ENCODE measurements around the gene MCEE.

DNA sequence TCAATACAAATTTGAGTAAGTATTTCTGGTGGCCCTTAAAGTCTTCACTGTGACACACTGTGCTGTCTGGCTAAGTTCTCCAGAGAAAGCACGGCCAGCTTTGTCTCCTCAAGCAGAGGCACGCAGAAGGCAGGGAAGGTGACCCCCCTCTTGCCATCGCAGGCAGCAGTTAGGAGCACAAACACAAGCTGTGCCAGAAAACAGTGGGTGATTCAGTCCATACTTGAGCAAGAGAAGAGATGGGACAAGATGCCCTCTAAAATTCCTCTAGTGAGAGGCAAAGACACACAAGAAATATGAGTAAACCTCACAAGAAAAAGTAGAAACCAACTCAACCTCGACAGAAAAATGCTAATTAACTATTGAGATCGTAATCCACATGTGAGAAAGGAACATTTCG is 9.8 kb downstream of the MCEE start:
- no peak for TF ChIP-seq POLR2A (IDR thresholded peaks at IDR 0.05)
- TF ChIP-seq CTCF (IDR thresholded peaks at IDR 0.05): no peak
- no peak for TF ChIP-seq POLR2AphosphoS5 (IDR thresholded peaks at IDR 0.05)
